NCI-H2081 treated with DMSO at 0.1 percent for 48 hours (cell line): ENCODE data around the gene SC5D.

Experiments
- DNase-seq: peaks from one replicate; lab custom pipeline; 2025; lab: John Stamatoyannopoulos, UW

SC5D gene

GRCh38 chr11:121356357-121356756 lies 63.8 kb downstream of the SC5D start:
- no peak for DNase-seq
